Glutamatergic neuron (in vitro differentiated cells): Measurements from ENCODE around the gene WDR48. TPM values are rescaled to one million over a fixed set of nuclear protein-coding genes. Genes with fewer than 3 reads are reported as not detected.

Experiments
- DNase-seq: peaks from one replicate; pipeline ENCODE4 v3.0.0; 2022
- H3K27ac Mint-ChIP-seq: one replicate; pipeline ENCODE4 v1.8.0; 2020; ENCODE audit warnings: mild to moderate bottlenecking, mixed read lengths, inconsistent platforms; ENCODE audit not compliant: unreplicated experiment
- H3K27me3 Mint-ChIP-seq: one replicate; pipeline ENCODE4 v1.8.0; 2020; ENCODE audit warnings: mild to moderate bottlenecking, moderate library complexity, mixed read lengths, inconsistent platforms; ENCODE audit not compliant: unreplicated experiment
- H3K36me3 Mint-ChIP-seq: one replicate; pipeline ENCODE4 v1.8.0; 2020; ENCODE audit warnings: mild to moderate bottlenecking, mixed read lengths, inconsistent platforms; ENCODE audit not compliant: unreplicated experiment
- H3K4me1 Mint-ChIP-seq: one replicate; pipeline ENCODE4 v1.8.0; 2020; ENCODE audit warnings: mild to moderate bottlenecking, low read depth, mixed read lengths, inconsistent platforms; ENCODE audit not compliant: unreplicated experiment
- H3K4me3 Mint-ChIP-seq: one replicate; pipeline ENCODE4 v1.8.0; 2020; ENCODE audit warnings: mild to moderate bottlenecking, mixed read lengths, inconsistent platforms; ENCODE audit not compliant: unreplicated experiment
- H3K9me3 Mint-ChIP-seq: one replicate; pipeline ENCODE4 v1.8.0; 2020; ENCODE audit warnings: mild to moderate bottlenecking, moderate library complexity, mixed read lengths, inconsistent platforms; ENCODE audit not compliant: unreplicated experiment
- CTCF ChIP-seq: fragments of 200-600 bp; sonication (generic); IDR thresholded peaks from one replicate; pipeline ENCODE4 v1.5.0; 2021; ENCODE audit not compliant: partially characterized antibody, unreplicated experiment
- total RNA-seq: library from RNA; stranded (reverse); fragmentation: NEBNext Ultra II Directional; extraction: Animal tissue kit (Norgen Biotek cat#: 25700); gene quantifications from one replicate; pipeline ENCODE4 v1.2.1, GENCODE V29; 2021; ENCODE audit not compliant: unreplicated experiment

Gene WDR48
- total RNA-seq, 1 donor from 2014 or later: 64.3 TPM

- Mint-ChIP-seq H3K27me3 (no peaks in the 10 kb centered on the region), H3K36me3 (no peaks in the 10 kb centered on the region), H3K9me3 (no peaks in the 10 kb centered on the region), H3K4me1 (no peaks in the 10 kb centered on the region), H3K4me3 (no peak overlapping the region), H3K27ac (no peak overlapping the region)
- DNase-seq: no peak
- TF ChIP-seq CTCF: no peak
Observed at GRCh38 chr3:39013921-39014509, 37.8 kb upstream of the WDR48 start.

- Mint-ChIP-seq H3K27ac (no peak overlapping the region), H3K4me3 (no peak overlapping the region), H3K27me3 (no peaks in the 10 kb centered on the region), H3K4me1 (no peaks in the 10 kb centered on the region), H3K9me3 (no peaks in the 10 kb centered on the region), H3K36me3 (no peaks in the 10 kb centered on the region)
- DNase-seq: no peak
- TF ChIP-seq CTCF: no peak
Observed at GRCh38 chr3:39015418-39015817, 36.4 kb upstream of the WDR48 start.

- DNase-seq: no peak
- H3K4me3 Mint-ChIP-seq: no peak overlapping the region
- no peak for TF ChIP-seq CTCF
- no peaks in the 10 kb centered on the region for H3K36me3 Mint-ChIP-seq
- H3K27me3 Mint-ChIP-seq: no peaks in the 10 kb centered on the region
- H3K4me1 Mint-ChIP-seq: no peaks in the 10 kb centered on the region
- no peak overlapping the region for H3K27ac Mint-ChIP-seq
- peaks cover 1% of the 10 kb centered on the region for H3K9me3 Mint-ChIP-seq
Observed at GRCh38 chr3:39019299-39019698, 32.5 kb upstream of the WDR48 start.

GRCh38 chr3:39021029-39021428 is 30.8 kb upstream of the WDR48 start:
- Mint-ChIP-seq H3K9me3 (peaks cover 1% of the 10 kb centered on the region), H3K36me3 (no peaks in the 10 kb centered on the region), H3K27me3 (no peaks in the 10 kb centered on the region), H3K4me1 (no peaks in the 10 kb centered on the region), H3K4me3 (no peak overlapping the region), H3K27ac (no peak overlapping the region)
- no peak for TF ChIP-seq CTCF
- no peak for DNase-seq

- Mint-ChIP-seq H3K36me3 (no peaks in the 10 kb centered on the region), H3K4me3 (no peak overlapping the region), H3K27me3 (no peaks in the 10 kb centered on the region), H3K9me3 (peaks cover 1% of the 10 kb centered on the region), H3K27ac (no peak overlapping the region), H3K4me1 (no peaks in the 10 kb centered on the region)
- no peak for DNase-seq
- no peak for TF ChIP-seq CTCF
Observed at GRCh38 chr3:39021465-39022285, 30.1 kb upstream of the WDR48 start.
